NB4 (cell line): Measurements from ENCODE around the gene SCGN.

Experiments
- POLR2A ChIP-seq: IDR thresholded peaks from 2 replicates; pipeline ENCODE4 v1.6.1; 2011; ENCODE audit warnings: mild to moderate bottlenecking; ENCODE audit not compliant: insufficient read length; ENCODE audit errors: extremely low read depth
- TF ChIP-seq, protein P1 (sequence below): IDR thresholded peaks from one replicate; pipeline ENCODE4 v1.5.1; 2012; ENCODE audit warnings: low read depth, low read length

DNA sequence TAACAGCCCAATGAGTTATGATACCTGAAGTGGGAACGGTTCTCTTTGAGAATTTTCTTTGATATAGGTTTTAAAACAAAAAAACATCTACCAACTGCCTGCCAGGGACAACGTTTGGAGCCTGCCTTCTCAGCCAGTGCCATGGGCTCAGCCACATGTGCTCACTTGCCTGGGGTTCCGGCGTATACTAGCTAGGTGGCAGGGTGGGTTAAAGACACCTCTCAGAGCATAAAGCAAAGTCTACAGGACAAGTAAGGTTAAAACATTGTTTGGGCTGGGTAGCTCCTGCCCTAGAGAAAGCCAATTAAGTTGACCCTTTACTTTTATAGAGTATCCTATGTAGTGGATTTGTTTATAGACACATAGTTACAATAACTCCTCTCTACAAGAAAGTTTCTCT, 38.0 kb upstream of the SCGN start:
- TF ChIP-seq, protein P1, sequence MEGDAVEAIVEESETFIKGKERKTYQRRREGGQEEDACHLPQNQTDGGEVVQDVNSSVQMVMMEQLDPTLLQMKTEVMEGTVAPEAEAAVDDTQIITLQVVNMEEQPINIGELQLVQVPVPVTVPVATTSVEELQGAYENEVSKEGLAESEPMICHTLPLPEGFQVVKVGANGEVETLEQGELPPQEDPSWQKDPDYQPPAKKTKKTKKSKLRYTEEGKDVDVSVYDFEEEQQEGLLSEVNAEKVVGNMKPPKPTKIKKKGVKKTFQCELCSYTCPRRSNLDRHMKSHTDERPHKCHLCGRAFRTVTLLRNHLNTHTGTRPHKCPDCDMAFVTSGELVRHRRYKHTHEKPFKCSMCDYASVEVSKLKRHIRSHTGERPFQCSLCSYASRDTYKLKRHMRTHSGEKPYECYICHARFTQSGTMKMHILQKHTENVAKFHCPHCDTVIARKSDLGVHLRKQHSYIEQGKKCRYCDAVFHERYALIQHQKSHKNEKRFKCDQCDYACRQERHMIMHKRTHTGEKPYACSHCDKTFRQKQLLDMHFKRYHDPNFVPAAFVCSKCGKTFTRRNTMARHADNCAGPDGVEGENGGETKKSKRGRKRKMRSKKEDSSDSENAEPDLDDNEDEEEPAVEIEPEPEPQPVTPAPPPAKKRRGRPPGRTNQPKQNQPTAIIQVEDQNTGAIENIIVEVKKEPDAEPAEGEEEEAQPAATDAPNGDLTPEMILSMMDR, result no peak
- TF ChIP-seq POLR2A, result no peak
